ENCODE data around the gene PIP4K2B. TPM values are rescaled to one million over a fixed set of nuclear protein-coding genes. Genes with fewer than 3 reads are reported as not detected.

The PIP4K2B gene
- polyA plus RNA-seq, 1 donor from 2014 or later, result 164 TPM

DNA sequence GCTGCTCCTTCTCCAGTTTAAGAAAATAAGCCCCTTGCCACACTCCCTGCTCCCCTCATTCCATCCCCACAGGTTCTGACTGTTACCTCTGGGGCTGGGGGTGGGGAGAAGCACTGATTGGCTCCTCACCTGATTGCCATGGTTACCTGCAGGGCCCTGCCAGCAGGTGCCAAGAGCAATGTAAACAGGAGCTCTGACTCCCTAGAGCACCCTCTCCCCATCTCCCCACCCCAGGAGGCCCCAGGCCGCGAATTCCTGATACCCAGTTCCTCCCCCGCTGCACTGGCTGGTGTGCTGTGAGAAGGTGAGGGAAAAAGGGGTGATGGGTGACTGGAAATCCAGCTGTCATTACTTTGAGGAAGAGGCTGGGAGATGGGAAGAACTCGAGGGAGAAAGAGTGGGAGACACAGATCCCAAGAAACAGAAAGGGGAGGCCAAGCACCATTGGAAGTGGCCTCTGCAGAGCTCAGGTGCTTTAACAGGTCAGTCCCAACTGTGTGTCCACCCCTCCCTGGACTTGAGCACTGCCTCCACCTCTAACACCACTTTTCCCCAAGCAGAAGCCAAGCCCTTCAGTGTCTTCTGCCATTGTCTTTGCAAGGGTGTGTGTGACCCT lies 55.7 kb downstream of the PIP4K2B start:
- Histone ChIP-seq H3K27ac (ENCODE audit: low read length) (peak overlapping the region; percentile 83), H3K4me3 (ENCODE audit: low read length) (peak overlapping the region; percentile 62)

DNA sequence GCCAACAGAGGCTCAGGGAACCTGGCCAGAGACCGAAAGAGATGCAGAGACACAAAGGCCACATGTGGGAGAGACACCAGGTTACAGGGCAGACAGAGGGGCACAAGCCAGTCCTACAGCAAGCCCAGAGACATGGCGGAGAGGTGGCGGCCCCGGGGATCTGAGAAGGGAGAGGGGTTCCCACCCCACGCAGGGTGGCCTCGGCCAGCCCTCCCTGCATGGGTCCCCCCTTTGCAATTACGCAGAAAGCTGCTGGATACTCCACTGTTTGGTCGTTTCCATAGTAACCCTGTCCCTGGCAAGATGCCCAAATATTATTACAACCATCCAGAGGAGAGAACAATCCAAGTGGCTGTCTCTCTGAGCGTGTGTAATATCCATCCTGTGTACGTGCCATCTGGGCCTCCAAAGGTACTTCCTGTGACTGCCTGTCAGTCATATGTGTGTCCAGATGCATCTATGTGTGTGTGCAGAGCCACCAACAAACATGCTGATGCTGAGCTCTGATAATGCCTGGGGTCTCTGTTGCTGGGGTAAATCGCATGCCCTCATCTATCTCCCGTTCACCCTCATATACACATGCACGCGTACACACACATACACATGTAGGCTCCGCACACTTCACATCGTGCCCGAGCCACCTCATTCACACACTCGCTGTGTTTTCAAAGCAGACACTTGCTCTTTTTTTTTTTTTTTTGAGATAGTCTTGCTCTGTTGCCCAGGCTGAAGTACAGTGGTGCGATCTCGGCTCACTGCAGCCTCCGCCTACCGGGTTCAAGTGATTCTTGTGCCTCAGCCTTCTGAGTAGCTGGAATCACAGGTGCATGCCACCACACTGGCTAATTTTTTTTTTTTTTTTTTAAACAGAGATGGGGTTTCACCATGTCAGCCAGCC lies 56.7 kb downstream of the PIP4K2B start:
- Histone ChIP-seq H3K79me2 (replicated peaks; ENCODE audit: insufficient read depth, low read length) (peaks cover 78% of the 10 kb centered on the region), H3K9me3 (ENCODE audit: low read length) (no peaks in the 10 kb centered on the region), H3K27ac (ENCODE audit: low read length) (peak overlapping the region; percentile 83), H3K9me2 (ENCODE audit: insufficient read depth, low read length) (no peaks in the 10 kb centered on the region), H3K36me3 (ENCODE audit: insufficient read depth, low read length) (no peaks in the 10 kb centered on the region), H4K20me1 (ENCODE audit: insufficient read depth) (peaks cover 23% of the 10 kb centered on the region), H2AFZ (ENCODE audit: low read depth, low read length) (no peak overlapping the region), H3K4me3 (ENCODE audit: low read length) (peak overlapping the region; percentile 62), H3K27me3 (ENCODE audit: insufficient read depth, low read depth, low read length) (no peaks in the 10 kb centered on the region), H3K4me2 (ENCODE audit: low read length) (no peak overlapping the region), H3F3A (ENCODE audit: insufficient read depth, low read length, poor library complexity, severe bottlenecking) (no peaks in the 10 kb centered on the region), H3K9ac (ENCODE audit: low read length) (peak overlapping the region; percentile 59)
- no peak for TF ChIP-seq EZH2 (IDR thresholded peaks at IDR 0.05; ENCODE audit: borderline replicate concordance, insufficient read depth, low read length, poor library complexity, severe bottlenecking)
- TF ChIP-seq SMC3 (conservative IDR thresholded peaks at IDR 0.05; ENCODE audit: poor library complexity), result no peak
- TF ChIP-seq TAF1 (IDR thresholded peaks at IDR 0.05; ENCODE audit: low read depth), result no peak
- TF ChIP-seq, protein P1, sequence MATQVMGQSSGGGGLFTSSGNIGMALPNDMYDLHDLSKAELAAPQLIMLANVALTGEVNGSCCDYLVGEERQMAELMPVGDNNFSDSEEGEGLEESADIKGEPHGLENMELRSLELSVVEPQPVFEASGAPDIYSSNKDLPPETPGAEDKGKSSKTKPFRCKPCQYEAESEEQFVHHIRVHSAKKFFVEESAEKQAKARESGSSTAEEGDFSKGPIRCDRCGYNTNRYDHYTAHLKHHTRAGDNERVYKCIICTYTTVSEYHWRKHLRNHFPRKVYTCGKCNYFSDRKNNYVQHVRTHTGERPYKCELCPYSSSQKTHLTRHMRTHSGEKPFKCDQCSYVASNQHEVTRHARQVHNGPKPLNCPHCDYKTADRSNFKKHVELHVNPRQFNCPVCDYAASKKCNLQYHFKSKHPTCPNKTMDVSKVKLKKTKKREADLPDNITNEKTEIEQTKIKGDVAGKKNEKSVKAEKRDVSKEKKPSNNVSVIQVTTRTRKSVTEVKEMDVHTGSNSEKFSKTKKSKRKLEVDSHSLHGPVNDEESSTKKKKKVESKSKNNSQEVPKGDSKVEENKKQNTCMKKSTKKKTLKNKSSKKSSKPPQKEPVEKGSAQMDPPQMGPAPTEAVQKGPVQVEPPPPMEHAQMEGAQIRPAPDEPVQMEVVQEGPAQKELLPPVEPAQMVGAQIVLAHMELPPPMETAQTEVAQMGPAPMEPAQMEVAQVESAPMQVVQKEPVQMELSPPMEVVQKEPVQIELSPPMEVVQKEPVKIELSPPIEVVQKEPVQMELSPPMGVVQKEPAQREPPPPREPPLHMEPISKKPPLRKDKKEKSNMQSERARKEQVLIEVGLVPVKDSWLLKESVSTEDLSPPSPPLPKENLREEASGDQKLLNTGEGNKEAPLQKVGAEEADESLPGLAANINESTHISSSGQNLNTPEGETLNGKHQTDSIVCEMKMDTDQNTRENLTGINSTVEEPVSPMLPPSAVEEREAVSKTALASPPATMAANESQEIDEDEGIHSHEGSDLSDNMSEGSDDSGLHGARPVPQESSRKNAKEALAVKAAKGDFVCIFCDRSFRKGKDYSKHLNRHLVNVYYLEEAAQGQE (IDR thresholded peaks at IDR 0.05; ENCODE audit: borderline replicate concordance), result no peak
- TF ChIP-seq RAD21 (conservative IDR thresholded peaks at IDR 0.05), result no peak
- TF ChIP-seq, protein P2, sequence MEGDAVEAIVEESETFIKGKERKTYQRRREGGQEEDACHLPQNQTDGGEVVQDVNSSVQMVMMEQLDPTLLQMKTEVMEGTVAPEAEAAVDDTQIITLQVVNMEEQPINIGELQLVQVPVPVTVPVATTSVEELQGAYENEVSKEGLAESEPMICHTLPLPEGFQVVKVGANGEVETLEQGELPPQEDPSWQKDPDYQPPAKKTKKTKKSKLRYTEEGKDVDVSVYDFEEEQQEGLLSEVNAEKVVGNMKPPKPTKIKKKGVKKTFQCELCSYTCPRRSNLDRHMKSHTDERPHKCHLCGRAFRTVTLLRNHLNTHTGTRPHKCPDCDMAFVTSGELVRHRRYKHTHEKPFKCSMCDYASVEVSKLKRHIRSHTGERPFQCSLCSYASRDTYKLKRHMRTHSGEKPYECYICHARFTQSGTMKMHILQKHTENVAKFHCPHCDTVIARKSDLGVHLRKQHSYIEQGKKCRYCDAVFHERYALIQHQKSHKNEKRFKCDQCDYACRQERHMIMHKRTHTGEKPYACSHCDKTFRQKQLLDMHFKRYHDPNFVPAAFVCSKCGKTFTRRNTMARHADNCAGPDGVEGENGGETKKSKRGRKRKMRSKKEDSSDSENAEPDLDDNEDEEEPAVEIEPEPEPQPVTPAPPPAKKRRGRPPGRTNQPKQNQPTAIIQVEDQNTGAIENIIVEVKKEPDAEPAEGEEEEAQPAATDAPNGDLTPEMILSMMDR (IDR thresholded peaks at IDR 0.05; ENCODE audit: poor library complexity, severe bottlenecking), result no peak
- no peak for TF ChIP-seq MXI1 (conservative IDR thresholded peaks at IDR 0.05; ENCODE audit: poor library complexity, severe bottlenecking)
- no peak for TF ChIP-seq EP300 (conservative IDR thresholded peaks at IDR 0.05; ENCODE audit: poor library complexity, severe bottlenecking)
- no peak for TF ChIP-seq POLR2AphosphoS5 (IDR thresholded peaks at IDR 0.05)

More for the DNA sequence above, 55.7 kb downstream of the PIP4K2B start:
- peaks cover 23% of the 10 kb centered on the region for H4K20me1 ChIP-seq (ENCODE audit: insufficient read depth)
- TF ChIP-seq EZH2 (IDR thresholded peaks at IDR 0.05; ENCODE audit: borderline replicate concordance, insufficient read depth, low read length, poor library complexity, severe bottlenecking) (no peak), POLR2AphosphoS5 (IDR thresholded peaks at IDR 0.05) (peak; percentile 23), EP300 (conservative IDR thresholded peaks at IDR 0.05; ENCODE audit: poor library complexity, severe bottlenecking) (peak; percentile 17)
- H3F3A ChIP-seq (ENCODE audit: insufficient read depth, low read length, poor library complexity, severe bottlenecking), result no peaks in the 10 kb centered on the region
- no peaks in the 10 kb centered on the region for H3K9me2 ChIP-seq (ENCODE audit: insufficient read depth, low read length)
- H3K27me3 ChIP-seq (ENCODE audit: insufficient read depth, low read depth, low read length), result no peaks in the 10 kb centered on the region
- H3K9ac ChIP-seq (ENCODE audit: low read length), result peak overlapping the region; percentile 59
- peak overlapping the region; percentile 64 for H3K4me2 ChIP-seq (ENCODE audit: low read length)
- no peak overlapping the region for H2AFZ ChIP-seq (ENCODE audit: low read depth, low read length)
- peaks cover 84% of the 10 kb centered on the region for H3K79me2 ChIP-seq (replicated peaks; ENCODE audit: insufficient read depth, low read length)
- no peaks in the 10 kb centered on the region for H3K9me3 ChIP-seq (ENCODE audit: low read length)
- no peaks in the 10 kb centered on the region for H3K36me3 ChIP-seq (ENCODE audit: insufficient read depth, low read length)

All from neural cell (in vitro differentiated cells).